ENCODE measurements around the gene RPN1. TPM values are rescaled to one million over a fixed set of nuclear protein-coding genes. Genes with fewer than 3 reads are reported as not detected.

The RPN1 gene
- total and polyA plus RNA-seq, 4 donors = 132 to 407 (median 249) TPM

DNA sequence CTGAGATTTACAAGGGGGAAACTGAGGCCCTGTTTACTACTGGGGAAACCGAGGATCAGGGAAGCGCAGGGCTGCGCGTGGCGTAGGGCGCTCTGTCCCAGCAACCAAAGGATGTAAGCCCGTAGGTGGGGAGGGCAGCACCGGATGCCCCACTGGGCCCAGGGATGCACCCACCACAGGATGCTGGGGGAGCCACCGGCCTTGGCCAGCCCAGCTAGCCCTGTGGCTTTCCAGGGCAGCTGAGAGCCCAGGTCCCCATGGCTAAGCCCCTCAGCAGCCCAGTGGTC lies 33.4 kb downstream of the RPN1 start:
- 64% methylated on average over 9 of the region's 9 CpGs for WGBS
- Histone ChIP-seq H3K4me1 (ENCODE audit: control insufficient read depth in 4 of 4, insufficient read depth in 4 of 4, low read length in 3 of 4) (peaks cover 2 to 22% (median 19%) of the 10 kb centered on the region in 4 donors), H3K27ac (ENCODE audit: low read depth in 1 of 2, low read length in 2 of 2) (peak overlapping the region; percentile 14 to 89), H3K36me3 (ENCODE audit: control insufficient read depth in 4 of 4, insufficient read depth in 3 of 4, low read depth in 1 of 4, low read length in 3 of 4) (peaks cover 12 to 27% (median 19%) of the 10 kb centered on the region in 4 donors), H3K9ac (ENCODE audit: low read depth in 1 of 2, low read length in 2 of 2) (peak overlapping the region; percentile 16 to 64), H3K27me3 (ENCODE audit: control insufficient read depth in 4 of 4, insufficient read depth in 4 of 4, low read length in 3 of 4) (no peaks in the 10 kb centered on the region), H3K4me3 (ENCODE audit: low read depth in 1 of 3, low read length in 3 of 3) (peak overlapping the region in 2 of 3 donors; percentile 31 to 39), H3K9me3 (ENCODE audit: control insufficient read depth in 4 of 4, low read length in 3 of 4) (no peaks in the 10 kb centered on the region)
- TF ChIP-seq GABPA (IDR thresholded peaks at IDR 0.05 in 1 of 2, conservative IDR thresholded peaks at IDR 0.05 in 1 of 2) = no peak
- TF ChIP-seq JUND (IDR thresholded peaks at IDR 0.05) = no peak
- no peak for TF ChIP-seq RXRA (IDR thresholded peaks at IDR 0.05)
- TF ChIP-seq, protein P1, sequence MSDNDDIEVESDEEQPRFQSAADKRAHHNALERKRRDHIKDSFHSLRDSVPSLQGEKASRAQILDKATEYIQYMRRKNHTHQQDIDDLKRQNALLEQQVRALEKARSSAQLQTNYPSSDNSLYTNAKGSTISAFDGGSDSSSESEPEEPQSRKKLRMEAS (IDR thresholded peaks at IDR 0.05) = no peak
- no peak for TF ChIP-seq RAD21 (IDR thresholded peaks at IDR 0.05)
- TF ChIP-seq SP1 (IDR thresholded peaks at IDR 0.05) = no peak
- TF ChIP-seq YY1 (IDR thresholded peaks at IDR 0.05) = no peak
- no peak for TF ChIP-seq HNF4A (conservative IDR thresholded peaks at IDR 0.05)
- TF ChIP-seq, protein P2, sequence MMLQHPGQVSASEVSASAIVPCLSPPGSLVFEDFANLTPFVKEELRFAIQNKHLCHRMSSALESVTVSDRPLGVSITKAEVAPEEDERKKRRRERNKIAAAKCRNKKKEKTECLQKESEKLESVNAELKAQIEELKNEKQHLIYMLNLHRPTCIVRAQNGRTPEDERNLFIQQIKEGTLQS (IDR thresholded peaks at IDR 0.05) = no peak
- no peak for TF ChIP-seq FOXA1 (IDR thresholded peaks at IDR 0.05)
- TF ChIP-seq NR2F2 (IDR thresholded peaks at IDR 0.05) = no peak
- TF ChIP-seq, protein P3, sequence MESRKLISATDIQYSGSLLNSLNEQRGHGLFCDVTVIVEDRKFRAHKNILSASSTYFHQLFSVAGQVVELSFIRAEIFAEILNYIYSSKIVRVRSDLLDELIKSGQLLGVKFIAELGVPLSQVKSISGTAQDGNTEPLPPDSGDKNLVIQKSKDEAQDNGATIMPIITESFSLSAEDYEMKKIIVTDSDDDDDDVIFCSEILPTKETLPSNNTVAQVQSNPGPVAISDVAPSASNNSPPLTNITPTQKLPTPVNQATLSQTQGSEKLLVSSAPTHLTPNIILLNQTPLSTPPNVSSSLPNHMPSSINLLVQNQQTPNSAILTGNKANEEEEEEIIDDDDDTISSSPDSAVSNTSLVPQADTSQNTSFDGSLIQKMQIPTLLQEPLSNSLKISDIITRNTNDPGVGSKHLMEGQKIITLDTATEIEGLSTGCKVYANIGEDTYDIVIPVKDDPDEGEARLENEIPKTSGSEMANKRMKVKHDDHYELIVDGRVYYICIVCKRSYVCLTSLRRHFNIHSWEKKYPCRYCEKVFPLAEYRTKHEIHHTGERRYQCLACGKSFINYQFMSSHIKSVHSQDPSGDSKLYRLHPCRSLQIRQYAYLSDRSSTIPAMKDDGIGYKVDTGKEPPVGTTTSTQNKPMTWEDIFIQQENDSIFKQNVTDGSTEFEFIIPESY (IDR thresholded peaks at IDR 0.05) = no peak
- TF ChIP-seq EGR1 (IDR thresholded peaks at IDR 0.05; ENCODE audit: low read depth in 2 of 2) = no peak
- no peak for TF ChIP-seq FOXA2 (IDR thresholded peaks at IDR 0.05)
- TF ChIP-seq TAF1 (conservative IDR thresholded peaks at IDR 0.05) = no peak
- DNase-seq (ENCODE audit: low spot score) = no peak

DNA sequence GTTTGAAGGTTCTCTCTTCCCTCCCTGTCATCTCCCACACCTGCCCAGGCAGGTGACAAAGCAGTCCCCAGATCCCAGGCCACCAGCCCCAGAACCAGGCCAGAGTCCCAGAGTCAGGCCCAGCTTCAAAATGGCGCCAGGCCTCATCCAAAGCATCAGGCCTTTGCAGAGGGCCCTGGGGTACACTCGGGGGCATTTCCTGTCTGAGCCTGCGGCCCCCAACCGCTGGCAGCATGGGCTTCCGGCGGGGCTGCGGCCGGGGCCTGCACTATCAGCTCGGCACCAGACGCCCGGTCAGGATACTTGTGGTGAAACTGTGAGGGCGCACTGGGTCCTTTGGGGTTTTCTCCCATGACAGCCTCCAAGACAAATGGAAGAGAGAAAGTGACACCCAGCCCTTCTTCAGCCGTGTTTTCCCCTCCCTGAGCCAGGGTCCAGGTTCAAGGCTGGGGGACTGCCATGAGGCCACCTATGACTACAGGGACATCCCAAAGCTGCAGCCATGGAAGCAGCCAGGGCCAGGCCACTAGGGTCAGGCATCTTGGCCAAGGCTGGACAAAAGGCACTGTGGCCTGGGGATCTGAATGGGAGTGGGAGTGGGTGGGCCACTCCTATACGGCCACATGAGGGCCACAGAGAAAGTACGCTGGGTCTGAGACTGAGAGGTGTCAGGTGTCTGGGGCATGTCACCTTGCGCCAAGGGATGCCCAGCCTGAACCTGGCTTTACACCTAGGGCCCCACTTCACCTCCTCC lies 33.9 kb downstream of the RPN1 start:
- Histone ChIP-seq H3K9me3 (ENCODE audit: control insufficient read depth in 4 of 4, low read length in 3 of 4) (no peaks in the 10 kb centered on the region), H3K9ac (ENCODE audit: low read depth in 1 of 2, low read length in 2 of 2) (peak overlapping the region in 1 of 2 donors; percentile 64), H3K27me3 (ENCODE audit: control insufficient read depth in 4 of 4, insufficient read depth in 4 of 4, low read length in 3 of 4) (no peaks in the 10 kb centered on the region), H3K27ac (ENCODE audit: low read depth in 1 of 2, low read length in 2 of 2) (no peak overlapping the region), H3K4me1 (ENCODE audit: control insufficient read depth in 4 of 4, insufficient read depth in 4 of 4, low read length in 3 of 4) (peaks cover 2 to 22% (median 19%) of the 10 kb centered on the region in 4 donors), H3K36me3 (ENCODE audit: control insufficient read depth in 4 of 4, insufficient read depth in 3 of 4, low read depth in 1 of 4, low read length in 3 of 4) (peaks cover 7 to 22% (median 14%) of the 10 kb centered on the region in 4 donors), H3K4me3 (ENCODE audit: low read depth in 1 of 3, low read length in 3 of 3) (no peak overlapping the region)
- TF ChIP-seq, protein P4, sequence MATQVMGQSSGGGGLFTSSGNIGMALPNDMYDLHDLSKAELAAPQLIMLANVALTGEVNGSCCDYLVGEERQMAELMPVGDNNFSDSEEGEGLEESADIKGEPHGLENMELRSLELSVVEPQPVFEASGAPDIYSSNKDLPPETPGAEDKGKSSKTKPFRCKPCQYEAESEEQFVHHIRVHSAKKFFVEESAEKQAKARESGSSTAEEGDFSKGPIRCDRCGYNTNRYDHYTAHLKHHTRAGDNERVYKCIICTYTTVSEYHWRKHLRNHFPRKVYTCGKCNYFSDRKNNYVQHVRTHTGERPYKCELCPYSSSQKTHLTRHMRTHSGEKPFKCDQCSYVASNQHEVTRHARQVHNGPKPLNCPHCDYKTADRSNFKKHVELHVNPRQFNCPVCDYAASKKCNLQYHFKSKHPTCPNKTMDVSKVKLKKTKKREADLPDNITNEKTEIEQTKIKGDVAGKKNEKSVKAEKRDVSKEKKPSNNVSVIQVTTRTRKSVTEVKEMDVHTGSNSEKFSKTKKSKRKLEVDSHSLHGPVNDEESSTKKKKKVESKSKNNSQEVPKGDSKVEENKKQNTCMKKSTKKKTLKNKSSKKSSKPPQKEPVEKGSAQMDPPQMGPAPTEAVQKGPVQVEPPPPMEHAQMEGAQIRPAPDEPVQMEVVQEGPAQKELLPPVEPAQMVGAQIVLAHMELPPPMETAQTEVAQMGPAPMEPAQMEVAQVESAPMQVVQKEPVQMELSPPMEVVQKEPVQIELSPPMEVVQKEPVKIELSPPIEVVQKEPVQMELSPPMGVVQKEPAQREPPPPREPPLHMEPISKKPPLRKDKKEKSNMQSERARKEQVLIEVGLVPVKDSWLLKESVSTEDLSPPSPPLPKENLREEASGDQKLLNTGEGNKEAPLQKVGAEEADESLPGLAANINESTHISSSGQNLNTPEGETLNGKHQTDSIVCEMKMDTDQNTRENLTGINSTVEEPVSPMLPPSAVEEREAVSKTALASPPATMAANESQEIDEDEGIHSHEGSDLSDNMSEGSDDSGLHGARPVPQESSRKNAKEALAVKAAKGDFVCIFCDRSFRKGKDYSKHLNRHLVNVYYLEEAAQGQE (IDR thresholded peaks at IDR 0.05) = no peak
- TF ChIP-seq YY1 (IDR thresholded peaks at IDR 0.05) = no peak
- TF ChIP-seq NR2F2 (IDR thresholded peaks at IDR 0.05) = no peak
- TF ChIP-seq JUND (IDR thresholded peaks at IDR 0.05) = no peak
- no peak for TF ChIP-seq RXRA (IDR thresholded peaks at IDR 0.05)
- TF ChIP-seq, protein P5, sequence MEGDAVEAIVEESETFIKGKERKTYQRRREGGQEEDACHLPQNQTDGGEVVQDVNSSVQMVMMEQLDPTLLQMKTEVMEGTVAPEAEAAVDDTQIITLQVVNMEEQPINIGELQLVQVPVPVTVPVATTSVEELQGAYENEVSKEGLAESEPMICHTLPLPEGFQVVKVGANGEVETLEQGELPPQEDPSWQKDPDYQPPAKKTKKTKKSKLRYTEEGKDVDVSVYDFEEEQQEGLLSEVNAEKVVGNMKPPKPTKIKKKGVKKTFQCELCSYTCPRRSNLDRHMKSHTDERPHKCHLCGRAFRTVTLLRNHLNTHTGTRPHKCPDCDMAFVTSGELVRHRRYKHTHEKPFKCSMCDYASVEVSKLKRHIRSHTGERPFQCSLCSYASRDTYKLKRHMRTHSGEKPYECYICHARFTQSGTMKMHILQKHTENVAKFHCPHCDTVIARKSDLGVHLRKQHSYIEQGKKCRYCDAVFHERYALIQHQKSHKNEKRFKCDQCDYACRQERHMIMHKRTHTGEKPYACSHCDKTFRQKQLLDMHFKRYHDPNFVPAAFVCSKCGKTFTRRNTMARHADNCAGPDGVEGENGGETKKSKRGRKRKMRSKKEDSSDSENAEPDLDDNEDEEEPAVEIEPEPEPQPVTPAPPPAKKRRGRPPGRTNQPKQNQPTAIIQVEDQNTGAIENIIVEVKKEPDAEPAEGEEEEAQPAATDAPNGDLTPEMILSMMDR (IDR thresholded peaks at IDR 0.05; ENCODE audit: low read depth, low read length, missing input control) = no peak
- TF ChIP-seq, protein P3 (IDR thresholded peaks at IDR 0.05) = no peak
- no peak for TF ChIP-seq EGR1 (IDR thresholded peaks at IDR 0.05; ENCODE audit: low read depth in 2 of 2)
- no peak for DNase-seq (ENCODE audit: low spot score)
- 90% methylated on average over 16 of the region's 16 CpGs for WGBS
